Astrocyte of the hippocampus (primary cell): ENCODE measurements around the gene KLHL7.
"Not testable (repeated sequence)": the region's sequence is repeated elsewhere in the genome, so short reads cannot be mapped to it uniquely, and the experiment has no call there.

ENCODE experiments used
- DNase-seq: peaks from one replicate; pipeline ENCODE4 v3.0.0; 2011; ENCODE audit warnings: low read depth, low spot score

KLHL7 gene

DNA sequence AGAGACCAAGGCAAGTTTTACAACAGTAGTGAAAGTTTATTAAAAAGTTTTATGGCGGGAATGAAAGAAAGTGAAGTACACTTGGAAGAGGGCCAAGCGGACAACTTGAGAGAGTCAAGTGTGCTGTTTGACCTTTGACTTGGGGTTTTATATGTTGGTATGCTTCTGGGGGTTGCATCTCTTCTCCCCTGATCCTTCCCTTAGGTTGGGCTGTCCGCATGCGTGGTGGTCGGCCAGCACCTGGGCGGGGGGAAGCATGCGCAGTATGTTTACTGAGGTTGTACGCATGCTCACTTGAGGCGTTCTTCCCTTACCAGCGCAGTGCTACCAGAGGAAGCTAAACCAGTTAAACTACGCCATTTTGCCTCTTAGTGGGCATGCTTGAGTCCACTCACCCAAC is 108.2 kb downstream of the KLHL7 start:
- DNase-seq = no peak

DNA sequence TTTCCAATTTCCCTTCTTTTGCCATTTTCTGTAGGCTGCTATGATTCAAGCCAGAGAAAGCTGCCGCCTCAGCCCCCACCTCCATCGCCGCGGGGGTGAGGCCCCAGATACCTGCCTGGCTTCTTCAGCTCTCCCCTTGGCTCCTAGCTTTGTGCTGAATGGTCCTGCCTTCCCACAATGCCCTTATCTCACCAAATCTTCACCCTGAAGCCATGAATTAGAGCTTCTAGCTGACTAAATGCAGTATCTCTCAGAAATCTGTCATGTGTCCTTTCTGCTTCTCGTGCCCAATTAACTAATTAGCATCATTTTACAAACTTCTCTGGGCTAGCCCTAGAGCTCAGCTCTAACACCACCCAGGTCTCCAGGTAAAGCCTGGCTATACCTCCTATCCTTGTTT is 108.8 kb downstream of the KLHL7 start:
- DNase-seq = no peak

DNA sequence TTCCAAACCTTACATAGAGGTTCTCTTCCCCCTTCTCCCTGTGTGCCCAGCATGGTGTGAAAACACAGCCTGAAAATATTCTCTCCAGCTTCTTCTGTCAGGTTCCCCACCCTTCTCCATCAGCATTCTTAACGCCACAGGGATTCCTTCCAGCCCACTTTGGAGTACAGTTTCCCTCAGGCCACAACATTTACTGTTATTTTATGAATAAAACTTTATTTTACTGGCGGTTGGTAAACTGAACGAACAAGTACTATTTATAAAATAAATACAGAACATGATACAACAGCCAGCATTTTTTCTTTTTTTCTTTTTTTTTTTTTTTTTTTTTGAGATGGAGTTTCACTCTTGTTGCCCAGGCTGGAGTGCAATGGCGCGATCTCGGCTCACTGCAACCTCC is 109.4 kb downstream of the KLHL7 start:
- DNase-seq = no peak

DNA sequence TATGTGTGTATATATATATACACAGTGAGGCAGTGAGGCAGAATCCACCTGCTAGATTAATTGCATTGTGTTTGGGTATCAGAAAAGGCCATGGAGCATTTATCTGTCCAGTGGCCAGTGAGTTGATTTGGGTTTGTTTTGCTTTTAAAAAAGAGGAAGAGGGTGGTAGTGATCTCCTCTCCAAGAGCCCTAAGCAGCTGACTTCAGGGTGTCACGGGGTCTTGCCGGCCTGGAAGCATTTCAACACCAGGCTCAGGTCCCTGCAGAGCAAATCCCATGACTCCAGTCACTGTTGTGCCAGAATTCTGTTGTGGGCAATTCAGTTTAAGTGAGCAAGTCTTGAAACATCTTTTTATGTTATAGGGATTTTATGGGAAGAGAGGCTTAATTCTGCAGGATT is 110.4 kb downstream of the KLHL7 start:
- DNase-seq = no peak

DNA sequence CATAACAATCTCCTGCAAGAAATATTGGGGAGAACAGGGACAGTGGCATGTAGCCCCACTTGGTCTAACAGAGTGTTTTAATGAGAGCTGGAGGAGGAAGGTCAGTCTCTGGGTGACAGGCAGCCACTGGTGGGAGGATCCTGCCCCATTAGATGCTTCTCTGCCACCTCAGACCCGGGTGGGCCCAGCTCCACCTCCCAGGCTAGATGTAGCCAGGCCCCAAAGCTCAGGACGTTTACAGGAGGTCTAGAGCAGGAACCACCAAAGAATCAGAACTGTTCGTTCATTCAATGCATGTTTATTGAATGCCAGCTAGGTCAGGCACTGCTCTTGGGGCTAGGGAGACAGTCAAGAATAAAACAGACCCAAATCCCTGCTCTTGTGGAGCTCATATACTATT is 112.6 kb downstream of the KLHL7 start:
- DNase-seq = no peak

DNA sequence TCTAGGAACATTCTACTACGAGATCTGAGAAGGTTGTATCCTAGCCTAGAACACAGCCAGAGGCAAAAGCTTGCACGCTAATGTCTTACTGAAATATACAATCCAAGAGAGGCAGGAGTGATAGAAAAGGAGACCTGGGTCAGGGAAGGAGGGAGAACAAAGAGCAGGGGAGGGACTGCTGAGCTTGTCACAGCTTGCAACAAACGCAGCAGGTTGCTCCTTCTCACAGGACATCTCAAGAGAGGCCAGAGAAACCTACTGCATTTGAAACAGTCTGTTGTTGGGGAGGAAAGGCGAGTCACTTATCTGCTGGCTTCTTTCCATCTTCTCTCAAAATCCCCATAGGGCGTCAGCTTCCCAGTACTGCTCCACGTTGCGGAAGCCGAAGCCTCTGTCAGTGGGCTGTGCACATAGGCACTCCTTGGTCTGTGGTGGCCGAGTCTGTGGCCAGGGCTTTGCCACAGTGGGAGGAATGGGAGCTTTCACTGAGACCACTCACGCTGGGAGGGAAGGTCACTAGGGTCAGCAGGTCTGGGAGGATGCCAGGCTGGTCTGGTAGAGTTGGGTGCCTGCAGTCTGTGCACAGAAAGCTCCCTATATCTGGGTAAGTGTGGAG is 115.2 kb downstream of the KLHL7 start:
- no peak for DNase-seq

DNA sequence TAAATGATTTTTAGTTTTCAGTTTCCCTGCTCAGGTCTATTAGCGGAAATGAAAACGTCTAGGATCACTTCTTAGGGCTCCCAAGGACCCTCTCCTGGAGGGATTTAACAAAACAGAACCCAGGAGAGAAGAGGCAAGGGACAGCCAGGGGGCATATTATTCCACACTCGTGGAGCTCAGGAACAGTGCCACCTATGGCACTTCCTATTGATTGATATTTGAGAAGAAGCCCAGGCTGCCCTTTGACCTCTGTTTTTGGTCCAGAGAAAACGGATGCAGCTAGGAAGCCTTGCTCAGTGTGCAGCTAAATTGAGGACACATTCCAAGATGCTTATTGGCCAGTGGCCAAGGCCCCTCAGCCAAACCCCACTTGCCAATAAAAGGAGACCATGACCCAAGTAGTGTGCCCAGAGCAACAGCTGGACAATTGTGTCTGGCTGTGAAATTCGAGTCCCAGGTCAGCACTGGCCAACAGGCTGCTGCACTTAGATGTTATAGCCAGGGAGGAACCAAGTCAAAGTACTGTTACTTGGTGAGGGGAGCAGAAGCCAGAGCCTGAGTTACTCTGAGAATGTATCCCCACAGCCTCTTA is 117.0 kb downstream of the KLHL7 start:
- no peak for DNase-seq

DNA sequence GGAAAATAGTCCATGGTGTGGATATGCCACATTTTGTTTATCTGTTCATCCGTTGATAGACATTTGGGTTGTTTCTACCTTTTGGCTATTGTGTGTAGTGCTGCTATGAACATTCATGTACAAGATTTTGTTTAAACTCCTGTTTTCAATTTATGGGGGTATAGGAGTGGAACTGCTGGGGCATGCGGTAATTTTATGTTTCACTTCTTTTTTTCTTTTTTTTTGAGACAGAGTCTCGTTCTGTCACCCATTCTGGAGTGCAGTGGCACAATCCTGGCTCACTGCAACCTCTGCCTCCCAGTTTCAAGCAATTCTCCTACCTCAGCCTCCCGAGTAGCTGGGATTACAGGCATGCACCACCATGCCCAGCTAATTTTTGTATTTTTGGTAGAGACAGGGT is 118.8 kb downstream of the KLHL7 start:
- not testable (repeated sequence) for DNase-seq

DNA sequence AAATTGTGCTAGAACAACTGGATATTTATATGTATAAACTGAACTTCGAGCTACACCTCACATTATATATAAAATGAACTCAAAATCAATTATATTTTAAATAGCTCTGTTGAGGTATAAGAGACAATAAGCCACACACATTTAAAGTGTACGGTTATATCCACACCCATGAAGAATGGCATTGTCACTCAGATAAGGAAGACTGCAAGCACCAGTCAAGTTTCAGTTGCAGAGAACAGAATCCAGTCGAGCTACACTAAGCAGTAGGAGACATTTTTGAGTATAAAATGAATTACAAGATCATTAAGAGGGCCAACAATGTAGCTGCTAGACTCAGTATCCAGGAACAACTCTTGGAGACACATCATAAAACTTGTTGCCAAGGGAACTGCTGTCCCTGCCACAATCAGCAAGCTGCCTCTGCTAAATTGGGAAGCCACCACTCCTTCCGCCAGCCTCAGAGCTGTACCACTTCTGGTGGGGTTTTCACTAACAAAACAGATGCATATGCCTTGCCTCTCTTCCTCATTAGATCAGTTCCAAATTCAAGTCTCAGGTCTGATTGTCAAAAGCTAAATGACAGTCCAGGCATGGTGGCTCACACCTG is 121.4 kb downstream of the KLHL7 start:
- no peak for DNase-seq
